HFF-Myc (cell line): ENCODE measurements around the gene PDE4D.

Source experiments
- DNase-seq: peaks from one replicate; pipeline ENCODE4 v3.0.0-alpha.2; 2011; ENCODE audit warnings: low read depth; ENCODE audit errors: extremely low read depth
- H3K4me3 ChIP-seq: replicated peaks from 2 replicates; pipeline ENCODE4 v1.5.1; 2011; ENCODE audit warnings: low read depth, mild to moderate bottlenecking, control low read depth, low read length
- TF ChIP-seq, protein P1 (sequence below): IDR thresholded peaks from 2 replicates; pipeline ENCODE4 v1.5.1; 2012; ENCODE audit warnings: mild to moderate bottlenecking, low read depth, low read length, control low read depth; ENCODE audit errors: missing control alignments

Gene PDE4D

GRCh38 chr5:58979090-58979489 lies 914.4 kb downstream of the PDE4D start:
- no peak overlapping the region for H3K4me3 ChIP-seq

DNA sequence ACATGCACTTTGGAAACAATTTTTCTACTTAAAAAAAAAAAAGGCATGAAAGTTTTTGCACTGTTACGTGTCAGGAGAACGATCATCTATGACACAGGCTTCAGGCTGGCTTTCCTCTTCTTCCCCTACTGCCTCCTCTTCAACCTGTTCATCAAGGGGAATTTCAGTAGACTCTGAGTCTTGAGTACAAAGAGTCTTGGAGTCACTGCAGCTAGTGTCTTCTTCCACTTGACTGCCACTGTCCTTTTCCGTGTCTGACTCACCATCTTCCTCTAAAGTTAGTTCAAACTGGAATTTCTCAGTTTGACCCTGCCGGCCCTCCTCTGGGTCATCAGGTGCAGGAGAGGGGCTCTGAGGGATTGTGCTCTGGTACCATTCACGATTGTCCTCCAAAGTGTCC lies 918.9 kb downstream of the PDE4D start:
- DNase-seq, result no peak
- no peak overlapping the region for H3K4me3 ChIP-seq
- TF ChIP-seq, protein P1, sequence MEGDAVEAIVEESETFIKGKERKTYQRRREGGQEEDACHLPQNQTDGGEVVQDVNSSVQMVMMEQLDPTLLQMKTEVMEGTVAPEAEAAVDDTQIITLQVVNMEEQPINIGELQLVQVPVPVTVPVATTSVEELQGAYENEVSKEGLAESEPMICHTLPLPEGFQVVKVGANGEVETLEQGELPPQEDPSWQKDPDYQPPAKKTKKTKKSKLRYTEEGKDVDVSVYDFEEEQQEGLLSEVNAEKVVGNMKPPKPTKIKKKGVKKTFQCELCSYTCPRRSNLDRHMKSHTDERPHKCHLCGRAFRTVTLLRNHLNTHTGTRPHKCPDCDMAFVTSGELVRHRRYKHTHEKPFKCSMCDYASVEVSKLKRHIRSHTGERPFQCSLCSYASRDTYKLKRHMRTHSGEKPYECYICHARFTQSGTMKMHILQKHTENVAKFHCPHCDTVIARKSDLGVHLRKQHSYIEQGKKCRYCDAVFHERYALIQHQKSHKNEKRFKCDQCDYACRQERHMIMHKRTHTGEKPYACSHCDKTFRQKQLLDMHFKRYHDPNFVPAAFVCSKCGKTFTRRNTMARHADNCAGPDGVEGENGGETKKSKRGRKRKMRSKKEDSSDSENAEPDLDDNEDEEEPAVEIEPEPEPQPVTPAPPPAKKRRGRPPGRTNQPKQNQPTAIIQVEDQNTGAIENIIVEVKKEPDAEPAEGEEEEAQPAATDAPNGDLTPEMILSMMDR, result no peak

More at GRCh38 chr5:58979090-58979489, 914.4 kb downstream of the PDE4D start:
- no peak for DNase-seq
- TF ChIP-seq, protein P1, result no peak

DNA sequence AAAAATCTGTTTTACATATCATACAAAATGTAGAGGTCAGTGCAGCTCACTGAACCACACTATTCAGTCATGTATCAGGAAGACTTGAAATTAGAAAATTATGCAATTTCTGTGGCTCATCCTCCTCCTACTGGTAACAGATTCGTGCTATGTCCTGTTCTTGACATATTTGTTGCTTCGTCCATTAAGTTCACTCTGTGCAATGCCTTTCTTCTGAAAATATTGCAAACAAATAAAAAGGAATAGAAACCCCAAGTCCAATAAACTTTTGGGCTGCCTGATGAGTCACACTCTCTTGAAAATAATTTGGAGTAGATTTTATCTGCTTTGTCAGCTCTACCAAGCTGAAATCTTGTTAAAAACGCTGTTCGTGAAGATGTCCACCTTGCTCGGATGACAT lies 919.4 kb downstream of the PDE4D start:
- no peak for DNase-seq

DNA sequence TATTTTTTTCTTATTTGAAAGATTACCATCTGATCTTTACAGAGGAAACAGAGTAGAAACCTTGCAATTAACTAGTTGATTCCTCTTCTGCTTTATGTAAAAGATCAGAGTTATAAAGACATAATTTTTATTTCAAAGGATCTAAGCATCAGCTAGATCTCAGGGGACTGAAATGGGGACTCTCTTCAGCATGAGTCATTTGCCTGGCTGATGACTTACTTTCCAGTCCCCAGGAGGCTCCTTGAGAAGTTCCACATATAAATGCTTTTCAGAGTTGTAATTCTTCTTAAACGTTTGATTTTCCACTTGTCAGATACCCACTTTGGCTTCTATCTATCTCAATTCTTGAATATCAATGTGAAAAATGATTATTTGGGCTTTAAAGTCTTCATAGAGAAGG lies 921.2 kb downstream of the PDE4D start:
- no peak overlapping the region for H3K4me3 ChIP-seq
- TF ChIP-seq, protein P1, result no peak
- DNase-seq, result no peak

More for the DNA sequence above, 919.4 kb downstream of the PDE4D start:
- TF ChIP-seq, protein P1, result no peak
- no peak overlapping the region for H3K4me3 ChIP-seq

DNA sequence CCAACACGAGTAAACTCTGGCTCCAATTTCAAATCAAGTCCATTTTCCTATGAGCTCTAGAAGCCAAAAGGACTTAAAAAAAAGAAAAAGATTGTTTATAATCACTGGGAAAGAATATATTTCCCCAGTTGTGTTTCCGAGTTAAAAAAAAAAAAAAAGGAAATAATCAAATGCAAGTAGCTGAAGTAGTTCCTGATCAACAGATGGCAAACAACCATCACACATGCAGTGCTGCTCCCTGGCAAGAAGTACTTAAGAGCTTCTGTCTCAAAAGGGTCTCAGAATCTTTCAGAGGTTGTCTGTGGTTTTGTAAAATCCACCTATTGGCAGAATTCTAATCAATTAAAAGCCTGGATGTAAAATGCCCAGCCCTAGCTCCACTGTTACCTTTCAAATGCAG lies 922.8 kb downstream of the PDE4D start:
- TF ChIP-seq, protein P1, result no peak
- no peak overlapping the region for H3K4me3 ChIP-seq
- no peak for DNase-seq

GRCh38 chr5:58969795-58970194 lies 923.7 kb downstream of the PDE4D start:
- no peak overlapping the region for H3K4me3 ChIP-seq
- DNase-seq, result no peak
- TF ChIP-seq, protein P1, result no peak

DNA sequence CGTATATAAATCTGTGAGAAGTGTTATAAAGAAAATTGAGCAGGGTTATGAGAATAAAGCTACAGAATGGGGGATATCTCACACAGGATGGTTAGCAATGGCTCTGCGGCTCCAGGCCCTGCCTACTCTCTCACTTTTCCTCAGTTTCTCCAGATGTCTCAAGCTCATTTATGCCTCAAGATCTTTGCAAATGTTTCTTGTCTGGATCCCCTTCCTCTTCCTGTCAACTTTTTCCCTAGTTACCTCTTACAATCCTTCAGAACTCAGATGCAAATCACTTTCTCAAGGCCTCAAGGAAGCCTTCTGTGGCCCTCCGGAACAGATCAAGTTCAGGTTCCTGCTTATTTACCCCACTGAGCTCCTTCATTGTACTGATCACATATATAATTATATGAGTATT lies 924.3 kb downstream of the PDE4D start:
- no peak overlapping the region for H3K4me3 ChIP-seq
- TF ChIP-seq, protein P1, result no peak
- no peak for DNase-seq
